Activated CD4-positive, alpha-beta T cell treated with anti-CD3 and anti-CD28 coated beads, Interleukin-2, amount 50 U/mL, for 4 hours (primary cell): ENCODE data around the gene CBY3.
"Not testable (repeated sequence)": the region's sequence is repeated elsewhere in the genome, so short reads cannot be mapped to it uniquely, and the experiment has no call there.

ENCODE experiments used
- DNase-seq, 2 experiments: peaks; one replicate each; pipeline ENCODE4 v3.0.0-alpha.2; 2020

Gene CBY3

DNA sequence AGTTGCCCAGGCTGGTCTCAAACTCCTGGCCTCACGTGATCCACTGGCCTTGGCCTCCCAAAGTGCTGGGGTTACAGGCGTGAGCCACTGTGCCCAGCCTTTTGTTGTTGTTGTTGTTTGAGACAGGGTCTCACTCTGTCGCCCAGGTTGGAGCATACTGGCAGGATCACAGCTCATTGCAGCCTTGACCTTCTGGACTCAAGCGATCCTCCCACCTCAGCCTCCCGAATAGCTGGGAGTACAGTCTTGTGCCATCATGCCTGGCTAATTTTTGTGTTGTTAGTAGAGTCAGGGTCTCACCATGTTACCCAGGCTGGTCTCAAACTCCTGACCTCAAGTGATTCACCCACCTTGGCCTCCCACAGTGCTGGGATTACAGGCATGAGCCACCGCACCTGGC is 19.2 kb downstream of the CBY3 start:
- DNase-seq = not testable (repeated sequence)

DNA sequence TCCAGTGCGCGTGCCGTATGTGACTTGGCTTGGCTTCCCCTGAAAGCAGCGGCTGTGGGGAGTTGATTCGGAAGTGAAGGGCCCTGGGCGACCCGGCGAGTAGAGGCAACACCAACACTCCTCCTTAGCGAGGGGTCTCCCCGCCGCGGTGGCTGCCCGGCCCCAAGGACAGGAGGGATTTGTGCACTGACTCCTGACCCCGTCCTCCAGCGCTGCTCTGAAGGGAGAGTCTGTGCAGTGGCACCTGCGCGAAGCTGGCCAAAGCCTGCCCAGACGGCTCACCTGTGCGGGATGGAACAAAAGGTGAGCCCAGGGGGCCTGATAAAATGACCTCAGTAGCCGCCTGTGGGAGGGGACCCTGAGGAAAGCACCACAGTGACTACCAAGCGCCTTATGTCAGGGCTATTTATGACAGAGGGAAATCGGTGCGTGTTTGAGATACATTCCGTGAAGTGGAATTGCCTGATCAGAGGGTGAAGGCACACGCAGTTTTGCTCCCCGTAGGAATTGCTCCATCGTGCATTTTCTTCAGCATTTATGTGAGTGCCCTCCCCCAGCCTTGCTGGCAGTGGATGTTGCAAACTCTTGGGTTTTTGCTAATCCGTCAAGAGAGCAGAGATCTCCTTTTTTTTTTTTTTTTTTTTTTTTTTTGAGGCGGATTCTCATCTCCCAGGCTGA is 22.5 kb downstream of the CBY3 start:
- DNase-seq = not testable (repeated sequence)

DNA sequence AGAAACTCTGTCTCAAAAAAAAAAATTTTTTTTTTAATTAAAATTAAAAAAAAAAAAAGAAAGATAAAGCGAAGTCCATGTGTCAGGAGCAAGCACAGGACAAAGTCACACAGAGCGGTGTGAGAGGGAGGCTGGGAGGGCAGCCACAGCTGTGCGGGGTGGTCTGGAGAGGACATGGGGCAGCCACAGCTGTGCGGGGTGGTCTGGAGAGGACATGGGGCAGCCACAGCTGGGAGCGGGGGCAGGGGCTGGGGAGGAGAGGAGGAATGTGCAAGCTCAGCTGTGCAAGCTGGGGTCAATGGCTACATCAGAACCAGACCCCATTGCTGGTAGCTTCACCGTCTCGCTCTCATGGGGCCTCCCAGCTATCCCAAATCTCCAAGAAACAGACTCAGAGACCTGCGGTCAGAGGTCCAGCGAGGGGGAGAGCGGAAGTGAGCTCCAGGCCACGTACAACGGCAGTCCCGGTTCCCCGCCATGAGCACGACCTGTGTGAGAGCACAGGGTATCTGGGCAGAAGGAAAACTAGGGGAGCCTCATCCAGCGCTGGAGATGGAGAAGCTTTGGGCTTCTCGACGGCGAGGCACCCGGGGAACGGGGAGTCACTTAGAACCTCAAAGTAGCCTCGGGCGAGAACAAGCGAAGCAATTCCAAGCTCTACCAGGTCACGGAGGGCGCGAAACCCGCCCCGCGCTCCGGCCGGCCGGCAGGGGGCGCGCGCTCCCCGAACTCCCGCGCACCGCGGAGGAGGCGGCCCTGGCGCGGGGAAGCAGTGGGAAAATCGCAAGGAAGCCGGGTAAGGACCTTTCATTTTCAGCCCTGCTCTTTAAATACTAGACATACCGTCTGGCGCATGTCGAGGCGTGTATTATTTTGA is 23.3 kb downstream of the CBY3 start:
- DNase-seq = not testable (repeated sequence)

GRCh38 chr5:179653135-179653534 is 27.7 kb downstream of the CBY3 start:
- DNase-seq = not testable (repeated sequence)

- DNase-seq = not testable (repeated sequence)
Measured at GRCh38 chr5:179650245-179650644, 30.6 kb downstream of the CBY3 start.

DNA sequence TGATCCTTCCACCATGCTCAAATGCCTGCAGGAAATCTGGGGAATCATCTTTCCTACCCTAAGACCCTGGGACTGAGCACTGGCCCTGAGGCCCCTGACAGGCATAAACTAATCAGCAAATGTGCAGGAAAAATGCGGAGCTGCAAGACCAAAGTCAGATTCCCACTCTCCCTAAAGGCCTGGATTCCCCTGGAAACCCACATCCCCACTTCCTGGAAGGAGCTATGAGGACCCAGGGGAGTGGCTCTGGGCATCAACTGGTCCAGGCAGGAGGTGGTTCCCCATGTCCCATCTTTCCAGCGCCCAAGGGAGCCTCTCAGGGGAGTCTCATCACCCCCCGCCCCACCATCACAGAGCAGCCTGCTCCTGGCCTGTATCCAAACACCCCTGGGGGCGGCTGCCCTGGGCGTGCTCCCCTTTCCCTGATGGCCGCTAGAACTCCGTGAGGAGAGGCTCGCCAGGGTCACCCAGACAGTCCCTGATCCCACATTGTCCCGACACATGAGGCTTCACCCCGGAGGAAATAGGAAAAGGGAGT is 31.6 kb downstream of the CBY3 start:
- DNase-seq = not testable (repeated sequence)

- no peak for DNase-seq
Measured at GRCh38 chr5:179648410-179648809, 32.4 kb downstream of the CBY3 start.

DNA sequence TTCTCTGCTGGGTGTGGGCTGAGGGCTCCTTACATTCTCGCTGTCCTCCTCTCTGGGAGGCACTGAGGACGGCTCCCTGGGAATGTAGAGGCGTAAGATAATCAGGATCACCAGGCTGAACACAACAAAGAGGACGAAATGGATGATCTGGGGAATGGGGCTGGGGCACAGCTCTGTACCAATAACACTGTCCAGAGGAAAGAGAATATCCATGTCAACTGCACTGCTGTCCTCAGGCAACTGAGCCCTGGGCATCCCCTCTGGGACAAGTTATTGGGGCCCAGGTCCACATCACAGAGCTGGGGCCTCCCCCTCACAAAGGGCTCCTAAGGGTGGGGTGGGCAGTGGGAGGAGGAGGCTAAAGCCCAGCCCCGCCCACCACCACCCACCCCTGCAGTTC is 36.1 kb downstream of the CBY3 start:
- not testable (repeated sequence) for DNase-seq

DNA sequence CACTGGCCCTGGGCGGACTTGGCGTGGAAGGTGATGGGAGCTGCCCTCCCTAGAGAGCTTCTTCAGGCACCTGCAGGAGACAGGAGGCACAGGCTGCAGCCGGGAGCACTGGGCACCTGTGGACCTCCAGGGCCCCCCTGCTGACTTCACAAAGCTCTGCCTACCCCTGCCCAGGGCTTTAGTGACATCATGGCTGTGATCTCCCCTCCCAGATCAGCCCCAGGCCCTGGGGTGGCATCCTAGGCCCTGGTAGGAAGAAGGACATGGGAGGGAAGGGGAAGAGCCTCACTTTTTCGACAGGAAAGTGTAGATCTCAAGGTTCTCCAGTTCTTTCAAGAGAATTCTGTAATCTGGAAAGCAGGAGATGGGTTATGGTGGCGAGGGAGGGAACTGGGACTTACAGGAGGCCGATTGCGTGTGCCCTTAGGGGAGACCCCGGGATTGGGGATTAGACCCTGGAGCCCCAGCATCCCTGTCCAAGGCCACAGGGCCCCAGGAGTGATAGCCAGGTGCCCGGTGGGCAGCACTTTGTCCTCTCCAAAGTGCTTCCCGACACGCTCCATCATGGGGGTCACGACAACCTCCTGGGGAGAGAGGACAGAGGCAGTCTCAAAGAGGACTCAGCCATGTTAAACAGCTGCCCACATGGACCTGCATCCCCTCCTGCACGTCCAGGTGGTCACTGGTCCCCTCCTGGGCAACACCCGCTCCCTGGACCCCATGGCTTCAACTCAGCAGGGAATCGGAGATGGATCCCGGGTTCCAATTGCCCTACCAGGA is 37.5 kb downstream of the CBY3 start:
- not testable (repeated sequence) for DNase-seq

- DNase-seq = not testable (repeated sequence)
Measured at GRCh38 chr5:179642626-179643025, 38.2 kb downstream of the CBY3 start.

GRCh38 chr5:179641745-179642144 is 39.1 kb downstream of the CBY3 start:
- DNase-seq = not testable (repeated sequence)

DNA sequence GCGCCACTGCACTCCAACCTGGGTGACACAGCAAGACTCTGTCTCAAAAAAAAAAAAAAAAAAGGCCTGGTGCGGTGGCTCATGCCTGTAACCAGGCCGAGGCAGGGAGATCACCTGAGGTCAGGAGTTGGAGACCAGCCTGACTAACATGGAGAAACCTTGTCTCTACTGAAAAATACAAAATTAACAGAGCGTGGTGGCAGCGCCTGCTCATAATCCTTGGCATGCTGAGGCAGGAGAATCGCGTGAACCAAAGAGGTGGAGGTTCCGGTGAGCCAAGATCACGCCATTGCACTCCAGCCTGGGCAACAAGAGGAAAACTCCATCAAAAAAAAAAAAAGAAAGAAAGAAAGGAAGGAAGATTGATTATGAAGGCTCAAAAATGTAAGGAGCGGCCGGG is 41.5 kb downstream of the CBY3 start:
- DNase-seq = not testable (repeated sequence)

DNA sequence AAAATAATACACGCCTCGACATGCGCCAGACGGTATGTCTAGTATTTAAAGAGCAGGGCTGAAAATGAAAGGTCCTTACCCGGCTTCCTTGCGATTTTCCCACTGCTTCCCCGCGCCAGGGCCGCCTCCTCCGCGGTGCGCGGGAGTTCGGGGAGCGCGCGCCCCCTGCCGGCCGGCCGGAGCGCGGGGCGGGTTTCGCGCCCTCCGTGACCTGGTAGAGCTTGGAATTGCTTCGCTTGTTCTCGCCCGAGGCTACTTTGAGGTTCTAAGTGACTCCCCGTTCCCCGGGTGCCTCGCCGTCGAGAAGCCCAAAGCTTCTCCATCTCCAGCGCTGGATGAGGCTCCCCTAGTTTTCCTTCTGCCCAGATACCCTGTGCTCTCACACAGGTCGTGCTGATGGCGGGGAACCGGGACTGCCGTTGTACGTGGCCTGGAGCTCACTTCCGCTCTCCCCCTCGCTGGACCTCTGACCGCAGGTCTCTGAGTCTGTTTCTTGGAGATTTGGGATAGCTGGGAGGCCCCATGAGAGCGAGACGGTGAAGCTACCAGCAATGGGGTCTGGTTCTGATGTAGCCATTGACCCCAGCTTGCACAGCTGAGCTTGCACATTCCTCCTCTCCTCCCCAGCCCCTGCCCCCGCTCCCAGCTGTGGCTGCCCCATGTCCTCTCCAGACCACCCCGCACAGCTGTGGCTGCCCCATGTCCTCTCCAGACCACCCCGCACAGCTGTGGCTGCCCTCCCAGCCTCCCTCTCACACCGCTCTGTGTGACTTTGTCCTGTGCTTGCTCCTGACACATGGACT is 46.3 kb downstream of the CBY3 start:
- DNase-seq = not testable (repeated sequence)

GRCh38 chr5:179633501-179634369 is 47.1 kb downstream of the CBY3 start:
- not testable (repeated sequence) for DNase-seq
